Measurements from ENCODE around the gene SH3TC2.

SH3TC2 gene

DNA sequence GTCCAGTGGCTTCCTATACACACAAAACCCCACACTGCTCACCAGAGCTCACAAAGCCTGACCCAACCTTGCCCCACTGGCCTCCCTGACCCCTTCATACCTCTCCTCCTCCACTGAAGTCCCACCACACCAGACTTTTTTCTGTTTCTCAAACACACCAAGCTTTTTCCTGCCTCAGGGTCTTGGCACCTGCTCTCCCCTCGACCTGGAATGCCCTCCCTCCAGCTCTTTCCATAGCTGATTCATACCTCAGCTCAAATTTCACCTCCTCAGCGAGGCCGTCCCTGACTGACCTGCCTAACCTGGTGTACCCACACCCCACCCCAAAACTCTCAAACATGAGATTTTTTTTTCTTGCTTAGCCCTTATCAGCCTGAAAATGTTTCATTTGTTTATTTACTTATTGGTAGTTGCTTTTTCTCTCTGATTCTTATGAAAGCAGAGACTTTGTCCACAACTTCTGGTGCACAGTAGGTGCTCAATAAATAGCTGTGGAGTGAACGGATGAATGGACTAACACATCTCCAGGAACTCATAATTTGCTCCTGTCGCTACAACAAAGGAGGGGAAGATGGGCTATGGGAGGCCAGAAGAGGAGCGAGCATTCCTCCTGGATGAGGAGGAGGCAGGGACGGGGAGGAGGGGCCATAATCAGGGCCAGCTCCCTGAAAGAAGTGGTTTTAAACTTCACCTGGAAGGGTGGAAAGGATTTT, 84.3 kb downstream of the SH3TC2 start:
- in situ Hi-C loops (cut with HindIII; ENCODE audit: low sequenced_read_pairs): loop anchor here (25.0 kb wide), 1 partner anchor 284 kb away; the partner anchor contains the start of gene AFAP1L1

DNA sequence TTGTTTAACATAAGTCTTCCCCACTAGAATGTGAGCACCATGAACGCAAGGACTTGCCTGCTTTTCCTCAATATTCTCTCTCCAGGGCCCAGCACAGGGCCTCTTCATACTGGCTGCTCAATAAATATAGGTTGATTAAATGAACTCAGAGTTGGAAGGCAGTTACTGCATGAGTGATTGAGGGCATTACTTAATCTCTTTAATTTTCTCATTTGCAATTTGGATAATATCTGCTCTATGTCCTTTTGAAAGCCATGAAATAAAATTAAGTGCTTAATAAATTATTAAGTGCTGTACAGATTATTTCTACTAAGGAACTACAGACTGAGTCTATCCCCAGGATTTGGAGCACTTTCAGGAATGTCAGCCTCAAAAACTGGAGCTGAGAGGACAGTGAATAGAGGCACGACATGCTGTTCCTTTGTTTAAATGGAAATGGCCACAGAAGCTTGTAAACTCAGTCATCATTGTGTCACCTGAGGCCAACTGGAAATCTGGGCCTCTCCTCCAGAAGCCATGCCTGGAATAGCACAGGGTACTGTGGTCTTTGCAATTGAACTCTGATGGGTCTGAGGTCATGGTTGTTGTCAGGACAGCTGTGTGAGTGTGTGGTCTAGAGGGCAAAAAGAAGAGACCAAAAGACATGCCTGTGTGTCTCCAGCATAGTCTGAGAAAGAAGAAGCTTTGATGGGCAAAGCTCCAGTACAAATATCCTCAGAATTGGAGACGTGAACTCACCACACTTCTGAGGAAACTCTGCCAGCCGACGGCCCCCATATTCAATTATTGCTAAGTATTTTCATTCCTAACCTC, 86.1 kb downstream of the SH3TC2 start:
- in situ Hi-C loops (cut with HindIII; ENCODE audit: low sequenced_read_pairs): loop anchor here (25.0 kb wide), 1 partner anchor 286 kb away; the partner anchor contains the start of gene AFAP1L1

DNA sequence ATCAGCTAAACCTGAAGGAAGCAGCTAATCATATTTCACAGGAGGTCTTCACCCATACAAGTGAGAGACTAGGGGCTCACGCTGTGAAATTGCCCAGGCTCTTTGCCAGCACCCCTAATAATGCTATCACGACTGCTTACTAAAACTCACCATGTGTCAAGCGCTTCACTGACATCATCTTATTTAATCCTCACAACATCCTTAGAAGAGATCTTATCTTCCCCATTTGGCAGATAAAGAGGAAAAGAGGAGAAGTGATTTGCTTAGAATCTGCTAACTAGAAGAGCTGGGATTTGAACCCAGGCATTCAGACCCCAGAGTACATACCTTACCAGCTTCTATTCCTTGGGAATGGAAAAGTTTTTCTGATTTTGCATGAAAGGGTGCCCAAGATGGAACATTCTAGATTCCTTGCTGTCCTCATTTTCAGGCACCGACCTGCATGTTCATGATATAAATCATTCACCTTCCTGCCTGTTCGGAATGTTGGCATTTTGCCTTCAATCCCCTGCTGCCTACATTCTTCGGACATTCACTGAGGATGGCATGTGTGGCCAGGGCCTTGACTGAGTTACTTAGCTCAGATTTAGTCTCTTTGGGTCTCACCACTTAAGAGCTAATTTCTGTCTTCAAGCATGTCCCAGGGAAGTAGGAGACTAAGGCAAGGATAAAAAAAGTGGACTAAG, 88.1 kb downstream of the SH3TC2 start:
- in situ Hi-C loops (cut with HindIII; ENCODE audit: low sequenced_read_pairs): loop anchor here (25.0 kb wide), 1 partner anchor 288 kb away; the partner anchor contains the start of gene AFAP1L1

DNA sequence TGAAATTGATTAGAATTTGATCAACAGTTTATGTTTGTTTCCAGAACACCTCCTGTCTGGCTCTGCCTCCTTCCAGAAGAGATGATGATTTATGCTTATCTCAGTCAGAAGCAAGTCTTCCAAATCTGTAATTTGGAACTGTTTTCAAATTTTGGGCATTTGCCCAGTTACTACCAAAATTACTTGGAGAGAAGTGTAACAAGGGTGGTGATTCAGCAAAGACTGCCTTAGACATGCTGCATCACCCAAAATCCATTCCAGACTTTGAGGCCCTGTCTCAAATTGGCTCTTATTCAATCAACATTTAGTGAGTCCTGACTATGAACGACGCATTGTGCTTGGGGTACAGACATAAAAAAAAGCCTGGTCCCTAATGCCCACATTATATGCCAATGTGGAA, 89.4 kb downstream of the SH3TC2 start:
- in situ Hi-C loops (cut with HindIII; ENCODE audit: low sequenced_read_pairs): no loop called here

DNA sequence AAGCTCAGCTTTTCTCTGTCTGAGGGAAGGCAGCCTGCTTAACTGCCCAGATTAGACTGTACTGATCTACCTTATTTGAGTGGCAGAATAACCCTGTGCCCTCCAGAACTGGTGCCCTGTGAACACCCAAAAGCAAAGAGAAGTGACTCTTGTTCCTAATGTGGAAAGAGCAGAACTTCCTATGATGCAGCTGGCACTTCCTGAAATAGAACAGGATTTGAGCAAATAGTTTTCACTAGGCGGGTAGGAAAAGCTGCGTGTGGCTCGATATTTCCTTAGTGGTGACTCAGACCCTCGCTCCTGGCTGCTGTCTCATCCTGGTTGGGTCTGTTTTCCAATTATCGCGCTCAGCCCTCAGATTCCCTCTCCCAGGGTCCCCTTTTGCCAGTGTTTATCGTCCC, 89.9 kb downstream of the SH3TC2 start:
- in situ Hi-C loops (cut with HindIII; ENCODE audit: low sequenced_read_pairs): no loop called here

DNA sequence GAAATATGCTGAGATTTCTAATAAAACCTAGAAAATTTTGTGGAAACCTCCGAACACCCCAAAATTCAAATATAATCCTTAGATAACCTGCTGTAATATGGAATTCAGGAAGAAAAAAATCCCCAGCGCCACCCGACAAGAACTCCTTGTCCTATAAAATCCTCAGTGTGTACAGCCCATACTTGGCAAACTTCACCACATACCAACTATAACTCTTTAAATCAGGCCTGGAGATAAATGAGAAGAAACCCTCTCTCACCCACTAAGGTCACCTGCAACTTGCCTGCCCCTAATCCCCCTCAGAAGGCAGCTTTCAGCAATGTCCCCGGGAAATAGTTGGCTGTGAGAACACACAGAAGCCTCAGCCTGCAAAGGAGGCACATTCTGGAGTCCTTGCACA, 90.5 kb downstream of the SH3TC2 start:
- in situ Hi-C loops (cut with HindIII; ENCODE audit: low sequenced_read_pairs): no loop called here

DNA sequence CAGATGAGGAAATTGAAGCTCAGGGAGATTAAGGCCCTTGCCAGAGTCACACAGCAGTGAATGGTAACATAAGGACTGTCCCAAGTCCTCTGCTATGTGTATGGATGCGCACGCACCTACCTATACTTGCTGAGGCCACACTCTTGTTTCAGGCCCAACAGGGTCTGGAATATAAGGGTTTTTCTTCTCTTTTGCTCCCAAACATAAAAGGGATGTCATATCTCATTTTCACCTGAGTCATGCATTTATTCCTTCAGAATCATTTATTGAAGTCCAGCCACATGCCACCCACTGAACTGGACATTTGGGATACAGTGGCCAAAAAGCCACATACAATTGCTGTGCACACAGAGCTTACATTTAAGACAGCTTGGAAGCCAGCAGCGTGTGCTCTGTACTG, 92.0 kb downstream of the SH3TC2 start:
- in situ Hi-C loops (cut with HindIII; ENCODE audit: low sequenced_read_pairs): no loop called here

DNA sequence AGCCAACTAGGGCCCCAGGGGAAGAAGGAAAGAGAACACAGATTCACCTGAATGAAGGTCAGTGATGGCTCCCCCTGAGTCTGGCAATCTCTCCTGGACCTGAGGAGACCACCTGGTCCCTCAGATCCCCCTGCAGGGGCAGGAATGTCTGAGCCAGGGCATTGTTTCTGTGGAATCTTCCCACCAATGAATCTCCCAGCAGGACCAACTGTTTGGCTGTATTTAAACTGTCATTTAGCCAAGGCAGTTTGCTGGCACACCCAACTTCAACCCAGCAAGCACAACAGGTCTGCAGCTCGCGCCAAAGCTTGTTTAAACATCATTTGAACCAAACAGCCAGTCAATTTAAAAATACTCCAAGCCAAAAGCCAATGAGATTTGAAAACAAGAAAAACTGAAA, 92.6 kb downstream of the SH3TC2 start:
- in situ Hi-C loops (cut with HindIII; ENCODE audit: low sequenced_read_pairs): no loop called here

DNA sequence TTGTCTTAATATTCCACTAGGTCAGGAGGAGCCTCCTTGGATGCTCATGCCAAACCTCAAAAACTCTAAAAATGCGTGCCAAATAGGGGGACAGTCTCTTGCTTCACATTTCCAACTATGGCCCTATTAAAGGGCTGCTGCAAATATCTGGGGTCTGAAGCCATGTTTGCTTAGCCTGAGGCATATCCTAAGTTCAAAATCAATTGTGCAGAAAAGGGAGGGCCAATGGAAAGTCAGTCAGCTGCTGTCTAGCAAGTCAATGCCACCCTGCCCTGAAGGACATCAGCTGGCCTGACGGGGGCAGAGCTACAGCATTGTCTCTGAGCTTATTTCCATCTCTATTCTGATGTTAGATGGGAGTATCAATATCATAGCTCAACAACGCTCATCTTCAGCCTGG, 93.6 kb downstream of the SH3TC2 start:
- in situ Hi-C loops (cut with HindIII; ENCODE audit: low sequenced_read_pairs): no loop called here

DNA sequence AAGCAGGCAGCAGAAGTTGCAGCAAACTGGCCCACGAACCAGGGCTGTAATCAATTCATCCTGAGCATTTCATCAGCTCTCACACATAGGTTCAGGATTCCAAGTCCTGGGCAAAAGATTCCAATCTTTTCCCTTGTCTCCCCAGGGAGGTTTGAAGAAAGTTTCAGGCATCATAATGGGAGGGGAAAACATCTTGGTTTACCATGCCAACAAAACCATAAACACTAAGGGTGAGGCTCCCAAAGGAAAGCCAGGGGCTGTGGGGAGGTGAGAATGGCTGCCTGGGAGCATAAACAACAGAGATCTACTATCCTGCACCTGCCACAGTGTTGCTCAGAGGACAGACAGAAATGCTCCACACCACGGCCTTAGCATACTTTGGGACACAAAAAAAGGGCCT, 94.6 kb downstream of the SH3TC2 start:
- in situ Hi-C loops (cut with HindIII; ENCODE audit: low sequenced_read_pairs): no loop called here

DNA sequence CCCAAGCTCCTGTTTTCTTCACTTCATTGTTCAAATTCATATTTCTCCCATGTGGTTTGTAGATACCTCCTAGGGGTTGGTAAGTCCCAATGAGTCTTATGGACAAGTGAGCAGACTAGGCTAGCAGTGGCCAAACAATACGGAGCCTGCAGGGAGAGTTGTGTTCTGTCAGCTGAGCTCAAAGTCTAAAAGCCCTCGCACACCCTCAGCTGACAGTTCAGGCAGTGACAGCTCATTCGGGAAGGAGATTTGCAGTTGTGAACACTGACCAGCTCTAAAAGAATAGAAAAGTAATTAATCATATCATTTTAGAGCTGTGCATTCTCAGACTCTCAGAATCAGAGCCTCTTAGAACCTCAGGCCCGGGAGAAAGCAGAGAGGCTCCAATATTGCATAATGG, 95.1 kb downstream of the SH3TC2 start:
- in situ Hi-C loops (cut with HindIII; ENCODE audit: low sequenced_read_pairs): no loop called here

DNA sequence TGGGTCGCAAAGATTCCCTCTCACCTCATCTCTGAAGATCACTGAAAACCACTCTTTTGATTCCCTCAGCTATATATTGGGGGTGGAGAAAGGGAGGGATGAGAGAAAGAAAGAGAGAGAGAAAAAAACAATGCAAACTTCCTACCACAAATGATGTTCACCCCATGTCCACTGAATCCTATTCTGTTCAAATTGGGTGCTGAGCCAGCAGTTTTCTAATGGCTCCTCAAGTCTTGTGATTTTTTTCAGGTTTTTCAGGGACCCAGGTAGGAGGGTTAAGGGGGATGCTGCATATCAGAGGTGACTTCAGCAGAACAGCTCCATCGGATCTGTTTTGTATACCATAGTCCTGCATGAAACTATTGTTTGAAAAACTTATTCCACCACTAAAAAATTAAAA, 95.9 kb downstream of the SH3TC2 start:
- in situ Hi-C loops (cut with HindIII; ENCODE audit: low sequenced_read_pairs): no loop called here

DNA sequence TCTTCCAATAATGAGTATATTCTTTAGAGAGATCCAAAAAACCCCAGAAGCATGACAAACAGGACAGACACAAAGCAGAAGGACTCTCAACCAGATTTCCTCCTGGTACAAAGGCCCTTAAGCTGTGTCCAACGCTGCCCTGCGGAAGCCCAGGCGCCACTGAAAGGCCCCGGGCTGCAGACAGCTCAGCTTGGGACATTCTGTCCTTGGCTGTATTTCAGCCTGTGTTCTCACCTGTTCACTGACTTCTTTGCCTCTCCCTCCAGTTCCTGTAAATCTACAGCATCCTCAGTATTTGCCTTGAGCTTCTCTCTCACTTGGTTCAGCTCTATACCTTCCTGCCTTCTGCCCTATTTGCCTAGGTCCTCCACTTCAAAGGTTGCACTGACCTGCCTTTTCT, 96.5 kb downstream of the SH3TC2 start:
- in situ Hi-C loops (cut with HindIII; ENCODE audit: low sequenced_read_pairs): no loop called here

DNA sequence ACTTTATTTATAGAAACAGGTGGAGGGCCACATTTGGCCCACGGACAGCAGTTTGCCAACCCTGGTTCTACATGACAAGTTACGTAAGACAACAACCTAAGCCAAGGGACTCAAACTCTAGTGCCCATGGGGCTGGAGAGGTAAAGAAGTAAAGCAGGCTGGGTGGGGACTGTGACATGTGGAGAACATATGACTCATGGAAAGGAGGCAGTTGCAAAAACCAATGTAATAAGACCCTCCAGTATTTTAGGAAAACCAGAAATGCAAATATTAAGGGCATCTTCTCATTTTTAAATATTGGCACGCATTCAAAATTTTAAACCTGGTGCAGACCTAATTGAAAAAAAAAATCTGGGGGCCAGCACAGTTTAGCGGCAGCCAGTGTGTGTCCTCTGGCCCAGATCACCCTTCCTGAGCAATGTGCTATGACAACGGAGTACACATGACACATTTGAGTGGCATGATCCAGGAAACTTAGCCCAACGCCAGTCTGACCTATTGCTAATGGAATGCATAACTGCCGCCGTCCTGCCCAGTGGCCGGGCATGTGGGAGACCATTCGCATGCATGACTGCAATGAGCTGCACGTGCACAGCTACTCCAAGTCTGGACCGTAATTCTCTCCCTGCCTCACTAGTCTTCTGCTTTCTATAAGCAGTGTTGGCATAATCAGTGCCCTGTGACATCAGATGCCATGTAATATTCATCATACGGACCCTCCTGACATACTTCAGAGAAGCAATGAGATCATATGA, 97.2 kb downstream of the SH3TC2 start:
- in situ Hi-C loops (cut with HindIII; ENCODE audit: low sequenced_read_pairs): no loop called here

DNA sequence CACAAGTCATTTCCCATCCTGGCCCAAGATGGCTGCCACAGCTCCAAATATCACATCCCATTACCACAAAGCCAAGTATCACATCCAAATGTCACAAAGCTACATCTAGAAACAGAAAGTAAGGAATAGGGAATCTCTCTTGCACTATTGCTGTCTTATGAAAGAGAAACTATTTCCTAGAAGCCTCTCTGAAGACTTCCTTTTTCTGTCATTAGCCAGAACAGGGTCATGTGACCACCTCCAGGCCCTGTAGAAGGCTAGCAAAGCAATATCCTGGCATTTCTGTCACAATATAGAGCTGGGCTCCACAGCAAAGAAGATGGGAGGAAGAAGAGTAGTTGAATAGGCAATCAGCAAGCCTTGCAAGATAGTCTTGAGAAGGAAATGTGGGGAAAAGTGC, 99.2 kb downstream of the SH3TC2 start:
- in situ Hi-C loops (cut with HindIII; ENCODE audit: low sequenced_read_pairs): no loop called here

DNA sequence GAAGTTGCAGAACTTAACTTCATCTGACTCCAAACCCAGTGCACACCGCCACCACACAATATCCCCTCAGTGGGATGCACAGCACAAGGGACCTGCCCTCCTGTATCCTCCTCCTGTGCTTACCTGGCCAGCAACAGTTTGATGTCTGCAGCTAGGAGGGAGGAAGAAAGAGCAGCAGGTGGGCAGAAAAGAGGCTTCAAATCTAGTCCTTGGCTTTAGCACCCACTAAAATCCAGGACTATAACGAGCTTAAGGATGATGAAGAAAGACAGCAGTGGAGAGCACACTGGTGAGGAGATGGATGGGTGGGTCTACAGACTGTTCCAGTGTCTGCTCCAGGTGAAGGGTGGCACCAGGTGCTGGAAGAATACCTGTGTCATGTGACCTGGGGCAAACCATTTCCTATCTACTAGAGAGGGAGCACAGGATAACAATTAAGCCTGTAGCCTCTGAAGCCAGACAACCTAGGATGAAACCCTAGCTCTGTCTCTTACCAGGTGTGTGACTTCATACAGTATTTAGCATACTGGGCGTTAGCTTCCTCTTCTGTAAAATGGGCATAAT, 100.0 kb downstream of the SH3TC2 start:
- in situ Hi-C loops (cut with HindIII; ENCODE audit: low sequenced_read_pairs): no loop called here

DNA sequence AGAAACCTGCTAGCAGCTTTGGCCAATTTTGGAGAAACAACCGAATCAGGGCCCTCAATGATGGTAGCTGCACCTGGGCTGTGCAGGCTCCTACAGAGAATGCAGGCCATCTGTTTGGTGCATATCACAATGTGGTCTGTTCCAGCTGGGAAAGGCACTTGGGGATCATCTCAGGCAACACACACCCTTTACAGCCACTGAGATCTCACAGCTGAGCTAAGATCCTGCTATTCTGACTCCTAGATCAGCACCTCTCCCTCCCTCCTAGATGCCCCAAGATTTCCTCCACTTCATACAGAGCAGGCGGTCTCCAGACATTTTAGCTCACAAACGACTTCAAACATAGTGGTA, 100.7 kb downstream of the SH3TC2 start:
- in situ Hi-C loops (cut with HindIII; ENCODE audit: low sequenced_read_pairs): no loop called here

DNA sequence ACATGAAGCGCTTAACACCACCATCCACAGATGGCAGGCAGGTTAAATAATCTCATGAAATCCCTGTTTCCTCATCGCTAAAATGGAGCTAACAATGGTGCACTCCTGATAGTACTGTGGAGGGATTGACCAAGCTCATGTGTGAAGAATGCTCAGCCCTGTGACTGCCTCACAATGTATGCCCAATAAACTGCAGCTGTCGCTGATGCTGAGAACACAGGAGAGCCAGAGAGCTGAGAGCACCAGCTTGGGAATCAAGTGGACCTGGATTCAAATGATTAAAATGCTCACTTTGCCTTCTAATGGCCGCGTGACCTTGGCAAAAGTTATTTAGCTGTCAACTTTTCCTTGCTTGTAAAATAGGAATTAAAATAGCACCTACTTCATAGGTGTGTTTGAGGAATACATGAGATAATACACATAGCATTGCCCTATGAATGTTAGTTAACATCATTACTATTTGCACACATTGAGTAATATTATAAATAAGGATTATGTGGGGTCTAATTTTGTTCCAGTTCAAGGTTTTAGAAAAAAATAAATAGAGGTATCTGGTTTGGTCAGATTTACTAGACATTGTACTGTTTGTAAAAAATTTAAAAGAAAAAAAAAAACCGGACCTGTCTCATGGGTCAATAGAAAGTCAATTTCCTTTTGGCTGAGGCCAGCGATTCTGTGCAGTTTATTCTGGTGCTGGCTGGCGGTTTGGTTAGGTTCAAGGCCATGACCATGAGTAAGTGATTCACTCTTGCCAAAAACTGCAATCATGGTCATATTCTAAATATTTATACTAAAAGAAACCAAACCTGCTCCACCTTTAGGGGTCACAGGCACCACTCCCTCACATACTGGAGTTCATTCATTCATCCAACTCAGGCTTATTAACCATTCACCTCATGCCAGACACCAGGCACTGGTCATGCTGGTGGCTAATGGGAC, 101.3 kb downstream of the SH3TC2 start:
- in situ Hi-C loops (cut with HindIII; ENCODE audit: low sequenced_read_pairs): no loop called here

DNA sequence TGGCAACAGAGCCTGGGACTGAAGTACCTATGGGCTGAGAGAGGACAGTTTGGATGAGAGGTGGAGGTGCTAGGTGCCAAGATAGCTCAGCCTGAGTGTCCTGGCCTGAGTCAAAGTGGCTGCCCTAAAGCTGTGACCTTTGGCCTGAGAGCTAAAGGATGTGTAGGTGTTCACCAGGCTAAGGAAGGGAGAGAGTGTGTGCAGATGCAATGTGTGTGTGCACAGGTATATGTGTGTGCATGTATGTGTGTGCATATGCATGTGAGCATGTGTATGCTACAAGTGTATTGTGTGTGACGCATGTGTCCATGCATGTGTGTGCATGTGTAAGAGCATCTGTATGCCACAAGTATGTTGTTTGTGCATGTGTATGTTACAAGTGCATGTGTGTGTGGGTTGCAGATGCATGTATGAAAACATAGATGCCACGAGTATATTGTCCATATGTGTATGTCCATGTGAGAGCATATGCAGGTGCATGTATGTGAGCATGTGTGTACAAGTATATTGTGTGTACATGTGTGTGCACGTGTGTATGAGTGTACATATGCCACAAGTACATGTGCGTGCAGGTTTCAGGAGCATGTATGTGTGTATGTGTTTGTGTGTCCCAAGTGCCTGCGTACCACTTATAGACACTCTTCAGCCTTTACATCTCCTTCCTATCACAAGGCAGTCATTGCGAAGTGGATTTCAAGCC, 102.6 kb downstream of the SH3TC2 start:
- in situ Hi-C loops (cut with HindIII; ENCODE audit: low sequenced_read_pairs): no loop called here
